KOPT-K1 (cell line): Measurements from ENCODE around the gene PTMA.
"Not testable (repeated sequence)": the region's sequence is repeated elsewhere in the genome, so short reads cannot be mapped to it uniquely, and the experiment has no call there.

Source experiments
- H3K27ac ChIP-seq: fragments of 200-600 bp; sonication (generic); 2 replicates; pipeline ENCODE4 v1.5.1; 2016; ENCODE audit warnings: antibody characterized with exemption, mild to moderate bottlenecking, low read depth, low read length; ENCODE audit not compliant: poor library complexity, severe bottlenecking
- H3K36me3 ChIP-seq: fragments of 200-600 bp; sonication (generic); 2 replicates; pipeline ENCODE4 v1.5.1; 2017; ENCODE audit warnings: antibody characterized with exemption, mild to moderate bottlenecking, low read length, moderate library complexity; ENCODE audit not compliant: insufficient read depth
- H3K9me3 ChIP-seq: fragments of 200-600 bp; sonication (generic); 2 replicates; pipeline ENCODE4 v1.5.1; 2017; ENCODE audit warnings: antibody characterized with exemption, low read length, mild to moderate bottlenecking; ENCODE audit not compliant: insufficient read depth, poor library complexity, severe bottlenecking

Gene PTMA, protein sequence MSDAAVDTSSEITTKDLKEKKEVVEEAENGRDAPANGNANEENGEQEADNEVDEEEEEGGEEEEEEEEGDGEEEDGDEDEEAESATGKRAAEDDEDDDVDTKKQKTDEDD

DNA sequence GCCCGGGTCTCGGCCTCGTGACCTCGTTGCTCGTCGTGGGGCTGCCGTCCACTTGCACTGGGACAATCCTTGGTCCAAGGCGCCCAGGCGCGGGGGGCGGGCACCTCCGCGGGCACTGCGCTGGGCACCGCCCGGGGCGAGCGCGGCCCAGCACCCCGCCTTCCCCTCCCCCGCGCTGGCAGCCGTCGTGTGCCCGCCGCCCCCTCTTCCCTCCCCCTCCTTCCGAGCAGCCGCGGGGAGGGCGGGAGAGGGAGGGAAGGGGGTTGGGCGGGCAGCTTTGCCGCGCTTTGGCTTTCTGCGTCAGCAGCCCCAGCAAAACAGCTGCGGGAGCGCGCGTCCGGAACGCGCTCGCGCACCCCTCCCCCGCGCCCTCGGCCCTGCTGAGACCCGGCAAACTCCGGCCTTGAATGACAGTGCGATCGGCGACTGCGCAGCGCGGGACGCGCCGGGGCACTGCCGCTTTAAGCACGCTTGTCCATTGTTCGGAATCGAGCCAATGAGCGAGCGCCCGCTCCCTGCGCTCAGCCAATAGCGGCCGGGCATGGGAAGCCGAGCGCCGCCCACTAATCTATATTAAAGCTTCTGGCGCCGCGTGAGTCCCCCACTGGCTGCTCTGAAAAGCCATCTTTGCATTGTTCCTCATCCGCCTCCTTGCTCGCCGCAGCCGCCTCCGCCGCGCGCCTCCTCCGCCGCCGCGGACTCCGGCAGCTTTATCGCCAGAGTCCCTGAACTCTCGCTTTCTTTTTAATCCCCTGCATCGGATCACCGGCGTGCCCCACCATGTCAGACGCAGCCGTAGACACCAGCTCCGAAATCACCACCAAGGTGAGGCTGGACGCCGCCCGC is at the start of gene PTMA:
TSS of gene PTMA (plus strand) at position 599 of the 846 bp plus-strand sequence. CDS start at position 781, 182 bp downstream.
- no peaks in the 10 kb centered on the region for H3K9me3 ChIP-seq
- peak within 1 kb of the TSS; percentile 98 for H3K27ac ChIP-seq

DNA sequence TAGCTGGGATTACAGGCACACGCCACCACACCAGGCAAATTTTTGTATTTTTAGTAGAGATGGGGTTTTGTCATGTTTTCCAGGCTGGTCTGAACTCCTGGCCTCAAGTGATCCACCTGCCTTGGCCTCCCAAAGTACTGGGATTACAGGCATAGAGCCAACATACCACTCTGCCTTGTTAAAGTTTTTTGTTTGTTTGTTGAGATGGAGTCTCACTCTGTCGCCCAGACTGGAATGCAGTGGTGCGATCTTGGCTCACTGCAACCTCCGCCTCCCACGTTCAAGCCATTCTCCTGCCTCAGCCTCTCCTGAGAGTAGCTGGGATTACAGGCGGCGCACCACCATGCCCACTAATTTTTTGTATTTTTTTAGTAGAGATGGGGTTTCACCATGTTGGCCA is 48.3 kb upstream of the PTMA start:
- H3K27ac ChIP-seq, H3K9me3 ChIP-seq, H3K36me3 ChIP-seq: not testable (repeated sequence)

More for the DNA sequence above, at the start of gene PTMA:
- peaks cover 40% of the 10 kb centered on the region for H3K36me3 ChIP-seq

DNA sequence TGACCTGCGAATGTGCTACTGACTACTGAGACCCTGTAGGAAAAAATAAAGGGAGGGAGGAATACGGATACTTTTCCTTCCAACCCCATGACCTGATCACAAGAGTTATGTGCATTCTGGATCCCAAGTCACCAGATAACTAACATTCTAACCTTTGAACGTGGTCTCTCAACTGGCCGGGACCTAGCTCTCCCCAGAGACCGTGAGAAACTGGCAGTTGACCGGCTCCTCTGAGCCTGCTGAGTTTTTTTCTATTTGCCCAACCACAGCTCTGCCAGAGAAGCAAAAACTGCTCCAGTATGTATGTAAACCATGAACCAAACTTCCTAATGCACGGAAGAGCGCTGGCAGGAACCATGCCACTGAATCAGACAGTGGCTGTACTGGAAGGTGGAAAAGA is 47.5 kb upstream of the PTMA start:
- Histone ChIP-seq H3K9me3 (no peaks in the 10 kb centered on the region), H3K27ac (peak overlapping the region; percentile 91), H3K36me3 (no peaks in the 10 kb centered on the region)

DNA sequence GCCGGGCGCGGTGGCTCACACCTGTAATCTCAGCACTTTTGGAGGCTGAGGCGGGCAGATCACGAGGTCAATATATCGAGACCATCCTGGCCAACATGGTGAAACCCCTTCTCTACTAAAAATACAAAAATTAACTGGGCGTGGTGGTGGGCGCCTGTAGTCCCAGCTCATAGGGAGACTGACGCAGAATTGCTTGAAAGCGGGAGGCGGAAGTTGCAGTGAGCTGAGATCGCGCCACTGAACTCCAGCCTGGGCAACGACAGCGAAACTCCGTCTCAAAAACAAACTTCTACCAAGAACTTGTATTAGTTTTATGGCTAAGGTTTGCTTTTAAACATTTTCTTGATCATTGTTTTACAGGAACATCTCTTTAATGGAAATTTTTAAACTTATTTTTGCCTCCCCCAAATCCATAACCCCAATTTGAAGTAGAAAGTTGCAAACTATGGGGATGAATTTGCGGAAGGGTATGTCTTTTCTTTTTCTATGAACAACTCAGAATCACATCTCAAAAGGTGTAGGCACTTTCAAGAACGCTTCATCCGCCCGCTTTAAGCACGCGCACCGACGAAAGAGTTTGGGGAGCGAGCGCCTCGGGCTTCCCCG is 46.8 kb upstream of the PTMA start:
- peak overlapping the region; percentile 91 for H3K27ac ChIP-seq
- no peaks in the 10 kb centered on the region for H3K36me3 ChIP-seq
- H3K9me3 ChIP-seq = no peaks in the 10 kb centered on the region

DNA sequence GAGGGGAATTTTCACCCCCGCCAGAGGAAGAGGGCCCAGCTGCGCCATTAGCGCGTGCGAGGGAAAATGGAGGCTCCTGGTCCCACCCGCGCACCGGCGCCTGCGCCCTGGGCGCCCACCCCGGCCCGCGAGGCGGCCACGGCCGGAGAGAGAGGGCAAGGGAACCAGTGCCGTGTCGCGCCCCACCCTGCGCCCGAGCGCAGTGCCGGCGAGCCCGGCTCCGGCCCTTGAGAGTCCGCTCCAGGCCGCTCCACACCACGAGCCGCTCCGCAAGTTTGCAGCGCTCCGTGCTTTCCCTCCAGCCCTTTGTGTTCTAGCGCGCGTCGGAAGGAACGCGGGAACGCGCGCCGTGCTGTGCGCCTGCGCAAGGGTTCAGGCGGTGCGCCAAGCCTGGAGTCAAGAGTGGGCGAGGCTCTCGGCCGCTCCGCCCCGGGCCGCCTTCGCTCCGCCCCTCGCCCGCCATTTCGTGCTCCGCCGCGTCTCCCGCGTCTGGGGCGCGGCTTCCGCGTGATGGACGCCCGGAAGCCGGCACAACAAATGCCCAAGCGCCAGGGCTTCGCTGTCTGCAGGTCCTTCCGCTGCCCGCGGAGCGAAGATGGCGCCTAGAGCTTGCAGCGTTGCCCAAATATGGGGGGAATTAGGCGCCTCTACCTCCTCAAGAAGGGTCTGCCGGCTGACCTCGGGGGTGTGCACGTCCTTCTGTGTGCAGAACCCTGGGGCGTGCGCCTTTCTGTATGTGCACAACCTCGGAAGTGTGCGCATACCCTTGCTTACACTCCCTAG is 46.1 kb upstream of the PTMA start:
- no peaks in the 10 kb centered on the region for H3K36me3 ChIP-seq
- H3K9me3 ChIP-seq = no peaks in the 10 kb centered on the region
- H3K27ac ChIP-seq = peak overlapping the region; percentile 91

DNA sequence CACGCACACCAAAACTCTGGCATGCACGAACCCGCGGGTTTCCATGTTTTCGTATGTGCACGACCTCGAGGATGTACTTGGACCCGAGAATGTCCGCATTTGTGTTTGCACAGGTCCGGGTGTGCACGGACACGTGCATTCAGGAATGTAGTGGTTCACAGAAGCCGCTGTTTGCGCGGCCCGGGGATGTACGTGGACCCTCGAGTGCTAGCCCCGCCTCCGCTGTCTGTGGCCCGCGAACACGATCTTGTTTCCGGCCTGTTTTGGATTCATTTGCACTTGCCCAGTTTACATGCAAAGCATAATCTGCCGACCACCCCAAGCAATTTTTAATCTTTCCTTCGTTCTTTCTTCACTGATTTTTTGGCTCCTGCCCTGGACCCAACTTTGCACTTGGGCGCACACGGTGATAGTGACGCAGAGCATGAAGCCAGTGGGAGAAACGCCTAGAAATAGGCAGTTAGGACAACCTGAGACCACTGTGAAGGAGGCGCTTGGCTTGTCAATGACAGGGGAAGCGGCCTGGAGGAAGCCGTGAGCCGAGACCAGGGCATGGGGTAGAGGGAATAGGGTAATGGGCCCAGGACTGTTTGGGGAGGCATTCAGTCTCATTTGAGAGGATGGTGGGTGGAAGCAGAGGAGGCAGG is 45.4 kb upstream of the PTMA start:
- H3K36me3 ChIP-seq = no peaks in the 10 kb centered on the region
- peak overlapping the region; percentile 91 for H3K27ac ChIP-seq
- no peaks in the 10 kb centered on the region for H3K9me3 ChIP-seq

DNA sequence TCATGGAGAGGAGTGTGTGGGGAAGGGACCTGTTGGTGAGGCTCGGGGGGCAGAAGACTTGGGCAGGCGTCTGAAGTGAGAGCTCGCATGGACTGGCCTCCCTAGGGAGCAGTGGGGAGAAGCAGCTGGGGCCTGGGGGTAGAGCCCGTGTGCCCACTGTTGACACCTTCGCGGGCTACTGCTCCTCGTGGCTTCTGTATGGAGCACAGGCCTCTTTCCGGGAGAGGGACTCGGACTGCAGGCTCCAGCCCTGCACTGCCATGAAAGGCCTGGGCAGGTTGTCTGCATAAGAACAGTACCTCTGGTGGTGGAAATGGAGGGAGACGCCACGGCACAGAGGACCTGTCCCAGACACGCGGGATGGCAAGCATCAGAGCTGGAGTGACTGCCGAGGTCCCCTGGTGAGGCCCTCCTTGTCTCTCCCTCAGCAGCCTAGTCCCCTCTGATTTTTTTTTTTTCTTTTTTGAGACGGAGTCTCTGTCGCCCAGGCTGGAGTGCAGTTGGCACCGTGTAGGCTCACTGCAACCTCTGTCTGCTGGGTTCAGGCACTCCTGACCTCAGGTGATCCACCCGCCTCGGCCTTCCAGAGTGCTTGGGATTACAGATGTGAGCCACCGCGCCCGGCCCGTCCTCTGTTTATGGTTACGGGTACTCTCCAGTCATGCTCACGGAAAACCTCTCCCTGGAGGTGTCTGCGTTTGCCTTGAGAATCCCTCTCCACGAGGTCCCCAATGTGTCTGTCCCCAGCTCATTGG is 44.7 kb upstream of the PTMA start:
- Histone ChIP-seq H3K9me3 (no peaks in the 10 kb centered on the region), H3K36me3 (no peaks in the 10 kb centered on the region), H3K27ac (peak overlapping the region; percentile 91)

DNA sequence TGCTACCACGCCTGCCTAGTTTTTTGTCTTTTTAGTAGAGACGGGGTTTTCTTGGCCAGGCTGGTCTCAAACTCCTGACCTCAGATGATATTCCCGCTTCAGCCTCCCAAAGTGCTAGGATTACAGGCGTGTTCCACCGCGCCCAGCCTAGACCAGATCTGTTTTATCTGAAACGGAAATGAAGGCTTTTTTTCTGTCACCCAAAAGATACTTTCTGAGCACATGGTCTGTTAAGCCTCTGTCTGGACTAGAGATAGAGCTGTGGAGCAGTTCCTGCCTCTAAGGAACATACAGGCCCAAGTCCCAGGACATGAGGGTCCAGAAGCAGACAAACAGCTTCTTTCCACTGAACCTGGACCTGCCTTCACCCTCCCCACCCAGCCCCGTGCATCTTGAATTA is 43.6 kb upstream of the PTMA start:
- H3K36me3 ChIP-seq = no peaks in the 10 kb centered on the region
- no peaks in the 10 kb centered on the region for H3K9me3 ChIP-seq
- H3K27ac ChIP-seq = peak overlapping the region; percentile 91

DNA sequence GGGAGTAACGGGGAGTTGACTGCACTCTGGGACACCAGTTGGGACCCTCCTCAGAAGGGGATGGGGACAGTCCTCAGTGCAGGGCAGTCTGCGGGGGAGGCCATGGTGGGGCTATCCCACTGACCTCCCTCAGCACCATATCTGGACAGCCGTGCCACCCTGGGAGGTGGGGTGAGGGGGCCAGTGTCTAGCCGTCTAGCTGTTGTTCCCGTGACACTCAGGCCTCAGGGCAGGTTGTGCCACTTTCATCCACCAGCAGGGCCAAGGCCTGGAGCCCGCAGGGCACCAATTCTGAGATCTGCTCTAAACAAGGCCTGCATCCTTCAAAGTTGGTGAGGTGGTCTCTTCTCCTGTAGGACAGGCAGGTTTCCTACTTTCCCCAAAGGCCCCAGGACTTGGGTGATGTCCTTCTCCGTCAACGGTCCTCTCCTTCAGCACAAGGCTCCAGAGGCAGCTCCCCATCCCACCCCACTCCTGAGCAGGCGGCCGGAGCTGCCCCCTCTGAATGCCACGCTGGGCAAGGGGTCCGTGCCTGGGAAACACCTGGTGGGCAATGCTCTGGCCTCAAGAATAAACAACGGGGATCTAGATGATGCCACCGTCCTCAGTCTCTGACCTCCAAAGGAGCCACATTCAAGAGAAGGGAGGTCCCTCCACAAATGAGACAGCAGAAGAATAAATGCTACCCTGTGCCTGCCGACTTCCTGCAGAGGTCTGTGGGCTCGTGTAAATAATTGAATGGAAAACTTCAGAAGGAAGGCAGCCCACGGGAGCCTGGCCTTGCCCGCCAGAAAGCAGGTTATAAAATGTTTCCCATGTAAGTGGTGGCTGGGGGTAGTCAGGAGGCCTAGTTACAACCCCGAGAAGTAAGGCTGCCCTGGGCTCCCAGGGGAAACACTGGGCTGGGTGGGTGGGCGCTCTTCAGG is 42.8 kb upstream of the PTMA start:
- no peaks in the 10 kb centered on the region for H3K9me3 ChIP-seq
- H3K36me3 ChIP-seq = no peaks in the 10 kb centered on the region
- peak overlapping the region; percentile 91 for H3K27ac ChIP-seq

DNA sequence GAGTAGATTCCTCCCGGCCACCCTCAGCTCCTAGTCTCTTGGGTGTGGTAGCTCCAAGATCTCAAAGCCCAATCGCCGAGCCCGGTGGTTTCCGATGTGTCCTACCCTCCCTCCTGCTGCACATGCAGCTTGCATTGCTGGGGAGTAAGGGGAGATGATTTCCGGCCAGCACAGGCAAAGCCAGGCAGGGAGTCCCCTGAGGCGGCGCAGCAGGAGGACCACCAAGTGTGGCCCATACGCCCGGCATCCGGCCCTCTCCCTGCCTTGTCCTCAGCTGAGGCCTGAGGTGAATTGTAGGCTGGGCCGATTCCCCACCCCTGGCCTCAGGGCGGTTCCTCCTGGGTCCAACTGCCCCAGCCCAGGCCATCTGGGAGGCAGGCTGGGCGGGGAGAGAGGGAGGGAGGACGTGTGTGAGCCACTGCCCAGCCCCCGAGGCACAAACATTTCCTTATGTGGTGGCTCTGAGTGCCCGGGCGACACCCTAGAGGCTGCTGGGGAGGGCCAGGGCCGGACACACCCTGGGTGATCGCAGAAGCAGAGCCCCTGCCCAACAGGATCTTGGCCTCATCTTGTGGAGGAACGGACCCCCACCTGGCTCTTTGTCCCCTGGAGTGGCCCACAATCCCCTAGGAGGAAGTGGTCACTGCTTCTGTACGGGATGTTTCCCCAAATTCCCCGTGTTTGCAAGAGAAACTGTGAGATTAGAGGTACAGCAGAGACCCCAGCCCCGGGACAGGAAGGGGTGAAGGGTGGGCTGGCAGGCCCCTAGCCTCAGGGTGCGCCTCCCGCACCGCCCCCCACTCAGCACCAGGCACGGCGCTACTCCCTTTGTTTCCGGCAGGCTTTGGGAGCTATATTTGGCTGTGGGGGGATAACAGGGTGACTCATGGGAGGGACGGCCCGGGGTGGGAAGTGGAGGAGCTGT is 41.9 kb upstream of the PTMA start:
- no peaks in the 10 kb centered on the region for H3K9me3 ChIP-seq
- no peaks in the 10 kb centered on the region for H3K36me3 ChIP-seq
- H3K27ac ChIP-seq = peak overlapping the region; percentile 91

DNA sequence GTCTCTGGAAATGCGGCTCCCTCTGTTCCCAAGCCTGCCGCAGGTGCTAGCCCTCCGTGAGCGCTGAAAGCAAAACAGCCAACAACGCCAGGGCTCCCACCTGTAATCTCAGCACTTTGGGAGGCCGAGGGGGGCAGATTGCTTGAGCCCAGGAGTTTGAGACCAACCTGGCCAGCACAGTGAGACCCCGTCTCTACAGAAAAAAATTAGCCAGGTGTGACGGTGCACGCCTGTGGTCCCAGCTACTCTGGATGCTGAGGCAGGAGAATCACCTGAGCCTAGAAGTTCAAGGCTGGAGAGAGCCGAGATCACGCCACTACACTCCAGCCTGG is 41.3 kb upstream of the PTMA start:
- Histone ChIP-seq H3K27ac (no peak overlapping the region), H3K9me3 (no peaks in the 10 kb centered on the region), H3K36me3 (no peaks in the 10 kb centered on the region)

DNA sequence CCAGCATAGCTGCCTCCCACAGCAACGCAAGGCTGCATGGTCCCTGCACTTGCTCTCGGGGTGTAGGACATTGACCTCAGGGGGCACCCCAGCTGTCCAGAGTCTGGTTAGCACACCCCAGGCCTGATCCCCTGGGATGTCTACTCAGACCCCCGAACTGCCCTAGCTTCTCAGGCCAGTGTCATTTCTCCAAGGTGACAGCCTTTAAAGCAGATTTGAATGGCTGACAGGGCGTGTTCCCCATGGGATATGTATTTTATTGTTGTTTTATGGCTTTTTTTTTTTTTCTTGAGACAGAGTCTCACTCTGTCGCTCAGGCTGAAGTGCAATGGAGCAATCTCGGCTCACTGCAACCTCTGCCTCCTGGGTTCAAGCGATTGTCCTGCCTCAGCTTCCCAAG is 40.8 kb upstream of the PTMA start:
- Histone ChIP-seq H3K27ac (no peak overlapping the region), H3K36me3 (no peaks in the 10 kb centered on the region), H3K9me3 (no peaks in the 10 kb centered on the region)

DNA sequence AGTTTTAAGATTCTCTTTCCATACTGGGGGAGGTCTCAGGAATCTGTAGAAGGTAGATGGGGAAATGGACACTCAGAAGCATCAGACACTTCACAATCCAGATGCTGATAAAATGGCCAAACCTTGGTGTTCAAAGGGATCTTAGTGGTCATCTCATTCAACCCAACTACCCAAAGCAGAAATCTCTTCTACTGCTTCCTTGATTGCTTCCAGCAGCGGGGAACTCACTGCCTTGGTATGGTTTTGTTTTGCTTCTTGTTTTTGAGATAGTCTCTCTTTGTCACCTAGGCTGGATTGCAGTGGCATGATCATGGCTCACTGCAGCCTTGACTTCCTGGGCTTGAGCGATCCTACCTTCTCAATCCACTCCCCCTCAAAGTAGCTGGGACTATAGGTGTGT is 39.3 kb upstream of the PTMA start:
- Histone ChIP-seq H3K36me3 (no peaks in the 10 kb centered on the region), H3K9me3 (no peaks in the 10 kb centered on the region), H3K27ac (no peak overlapping the region)
